ENCODE measurements around the gene NADK.
"Not testable (repeated sequence)": the region's sequence is repeated elsewhere in the genome, so short reads cannot be mapped to it uniquely, and the experiment has no call there.

Gene NADK

DNA sequence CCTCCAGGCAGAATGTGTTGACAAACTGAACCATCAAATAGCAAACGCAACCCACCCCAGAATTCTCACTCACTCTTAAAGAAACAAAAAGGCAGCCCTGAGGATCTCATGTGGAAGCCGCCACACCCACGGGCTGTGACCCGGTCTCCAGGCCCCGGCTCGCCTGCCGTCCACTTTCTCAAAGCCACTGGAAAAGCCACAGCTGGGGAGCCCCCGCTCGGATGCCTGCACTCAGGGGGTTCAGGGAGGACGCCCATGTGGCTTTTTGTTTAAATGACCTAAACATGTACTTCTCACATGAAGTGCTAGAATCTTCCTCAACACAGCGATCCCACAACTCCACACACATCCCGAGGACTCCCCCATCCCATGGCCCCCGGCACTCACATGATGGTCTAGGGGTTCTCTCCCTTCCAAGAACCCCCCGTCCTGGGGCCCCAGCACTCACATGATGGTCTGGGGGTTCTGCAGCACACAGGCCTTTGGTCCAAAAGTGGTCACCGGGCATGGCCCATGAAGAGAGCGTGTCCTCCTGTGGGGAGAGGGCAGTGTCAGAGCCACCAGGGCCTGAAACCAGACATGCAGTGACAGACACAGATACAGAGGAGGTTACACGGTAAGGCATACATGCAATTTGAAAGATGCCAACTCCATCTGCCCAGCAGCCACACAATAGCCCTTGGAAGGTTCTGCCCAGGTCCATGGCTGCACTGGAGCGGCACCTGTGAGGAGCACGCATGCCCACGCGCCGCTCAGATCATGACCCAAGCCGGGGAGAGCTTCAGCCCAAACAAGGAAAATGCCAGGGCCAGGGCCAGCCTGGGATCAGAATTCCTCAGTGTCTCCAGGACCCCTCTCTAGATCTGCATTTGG, 16.5 kb downstream of the NADK start:
- no peak for DNase-seq

DNA sequence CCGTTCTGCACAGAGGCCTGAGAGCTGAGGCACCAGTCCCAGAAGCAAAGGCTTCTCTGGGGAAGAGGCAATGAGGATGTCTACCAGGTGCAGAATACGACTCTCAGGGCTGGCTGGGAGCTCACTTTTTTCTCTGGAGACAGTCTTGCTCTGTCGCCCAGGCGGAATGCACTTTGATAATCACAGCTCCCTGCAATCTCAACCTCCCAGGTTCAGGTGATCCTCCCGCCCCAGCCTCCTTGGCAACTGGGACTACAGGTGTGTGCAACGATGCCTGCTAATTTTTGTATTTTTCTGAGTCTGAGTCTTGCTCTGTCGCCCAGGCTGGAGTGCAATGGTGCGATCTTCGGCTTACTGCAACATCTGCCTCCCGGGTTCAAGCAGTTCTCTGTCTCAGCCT, 17.6 kb downstream of the NADK start:
- no peak for DNase-seq

DNA sequence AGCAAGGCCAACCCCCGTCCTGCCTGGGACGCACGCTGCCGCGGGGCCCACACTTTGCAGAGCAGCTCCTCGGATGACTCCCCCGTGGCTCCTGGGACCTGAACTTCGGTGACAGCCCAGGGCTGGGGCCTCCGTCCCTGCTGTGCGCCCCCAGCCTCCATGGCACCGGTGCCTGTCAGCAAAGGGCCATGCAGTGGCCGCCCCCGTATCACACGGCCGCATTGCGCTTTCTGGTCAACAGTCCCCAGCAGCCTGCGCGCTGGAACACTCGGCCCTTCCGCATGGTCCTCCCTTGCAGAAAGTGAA, 18.0 kb downstream of the NADK start:
- no peak for DNase-seq

DNA sequence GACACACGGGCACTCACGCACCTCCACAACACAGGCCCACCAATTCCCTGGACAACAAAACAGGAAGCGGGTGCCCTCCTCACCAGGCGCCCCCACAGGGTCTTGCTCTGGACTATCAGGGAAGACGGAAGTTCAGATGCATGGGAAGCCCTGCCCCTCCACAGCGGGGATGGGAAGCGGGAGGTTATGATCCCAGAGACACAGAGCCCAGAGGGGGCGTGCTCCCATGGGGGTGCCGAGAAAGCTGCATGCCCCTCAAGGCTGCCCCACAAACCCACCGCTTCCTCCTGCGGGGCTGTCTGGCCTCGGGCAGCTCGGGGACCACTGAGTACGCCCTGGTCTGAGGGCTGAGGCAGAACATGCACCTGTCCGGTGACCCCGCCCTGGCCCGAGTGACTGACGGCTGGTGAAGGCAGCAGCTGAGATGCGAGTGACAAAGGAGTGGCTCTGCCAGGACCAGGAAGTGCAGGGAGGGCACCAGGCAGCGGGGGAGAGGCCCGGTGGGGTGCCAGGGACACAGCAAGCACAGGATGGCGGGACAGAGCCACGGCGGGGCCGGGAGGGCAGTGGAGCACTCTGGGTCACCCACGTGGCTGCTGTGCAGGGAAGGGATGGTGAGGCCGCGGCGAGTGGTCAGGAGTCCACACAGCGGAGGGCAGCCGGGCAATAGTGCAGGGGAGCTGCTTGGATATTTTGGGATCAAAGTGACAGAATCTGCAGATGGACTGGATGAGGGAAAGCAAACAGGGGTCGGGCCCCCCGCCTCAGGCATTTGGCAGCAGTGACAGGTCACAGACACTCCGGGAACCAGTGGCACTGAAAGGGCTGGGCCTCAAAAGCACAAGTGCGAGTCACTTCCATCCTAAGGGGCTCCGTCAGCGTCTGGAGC, 18.6 kb downstream of the NADK start:
- no peak for DNase-seq

DNA sequence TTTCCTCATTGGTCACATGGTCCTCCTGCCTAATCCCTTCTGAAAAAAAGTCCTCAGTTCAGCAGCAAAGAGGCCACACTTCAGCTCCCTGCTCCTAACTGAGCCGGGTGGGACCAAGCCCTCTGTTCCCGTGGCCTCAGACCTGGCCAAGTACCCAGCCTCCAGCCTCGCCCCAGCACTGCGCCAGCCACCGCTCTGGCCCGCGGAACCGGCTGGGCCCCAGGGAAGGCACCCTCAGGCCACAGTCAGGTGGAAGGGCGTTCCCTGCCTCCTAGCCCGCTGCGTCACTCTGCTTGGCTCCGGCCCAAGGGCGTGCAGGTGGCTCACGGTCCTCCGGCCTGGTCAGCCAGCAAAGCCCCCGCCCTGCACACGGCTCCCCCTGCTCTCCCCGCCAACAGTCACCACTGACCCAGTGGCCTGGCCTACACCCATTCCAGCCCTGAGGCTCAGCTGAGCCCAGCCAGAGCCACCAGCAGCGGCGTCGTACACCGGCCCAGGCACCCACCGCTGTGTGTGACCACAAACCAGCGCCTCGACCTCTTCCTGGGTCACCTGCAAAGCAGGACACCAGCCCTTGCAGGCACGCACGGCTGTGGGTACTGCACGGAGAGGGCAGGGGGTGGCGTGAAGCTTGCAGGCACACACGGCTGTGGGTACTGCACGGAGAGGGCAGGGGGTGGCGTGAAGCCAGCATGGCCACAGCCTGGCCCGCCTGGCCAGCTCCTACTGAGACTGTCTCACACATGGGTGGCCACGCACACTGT, 19.4 kb downstream of the NADK start:
- peak; percentile 70 for DNase-seq

DNA sequence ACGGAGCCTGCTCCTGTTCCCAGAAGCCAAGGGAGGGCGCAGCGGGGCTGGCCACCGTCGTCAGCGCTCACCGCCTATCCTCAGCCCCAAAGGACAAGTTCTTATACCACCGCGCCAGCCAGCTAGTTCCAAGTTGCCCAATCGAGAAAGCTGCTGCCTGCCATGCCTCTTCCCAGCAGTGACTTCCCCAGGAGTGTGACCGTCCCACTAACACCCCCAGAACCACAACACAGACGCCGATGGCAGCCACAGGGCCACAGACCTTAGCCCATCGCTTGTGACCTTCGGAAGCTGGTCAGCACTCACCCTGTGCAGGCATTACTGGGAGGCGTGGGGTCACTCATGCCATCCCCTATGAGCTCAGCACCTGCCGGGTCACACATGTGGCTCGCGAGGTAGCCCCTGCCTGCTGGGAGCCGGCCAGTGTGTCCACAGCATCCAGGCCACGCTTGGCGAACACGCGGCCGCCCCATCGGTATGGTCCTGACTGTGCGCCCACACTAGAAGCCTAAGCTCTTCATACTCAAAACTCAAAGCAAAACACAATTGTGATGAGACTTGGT, 20.1 kb downstream of the NADK start:
- DNase-seq = no peak

DNA sequence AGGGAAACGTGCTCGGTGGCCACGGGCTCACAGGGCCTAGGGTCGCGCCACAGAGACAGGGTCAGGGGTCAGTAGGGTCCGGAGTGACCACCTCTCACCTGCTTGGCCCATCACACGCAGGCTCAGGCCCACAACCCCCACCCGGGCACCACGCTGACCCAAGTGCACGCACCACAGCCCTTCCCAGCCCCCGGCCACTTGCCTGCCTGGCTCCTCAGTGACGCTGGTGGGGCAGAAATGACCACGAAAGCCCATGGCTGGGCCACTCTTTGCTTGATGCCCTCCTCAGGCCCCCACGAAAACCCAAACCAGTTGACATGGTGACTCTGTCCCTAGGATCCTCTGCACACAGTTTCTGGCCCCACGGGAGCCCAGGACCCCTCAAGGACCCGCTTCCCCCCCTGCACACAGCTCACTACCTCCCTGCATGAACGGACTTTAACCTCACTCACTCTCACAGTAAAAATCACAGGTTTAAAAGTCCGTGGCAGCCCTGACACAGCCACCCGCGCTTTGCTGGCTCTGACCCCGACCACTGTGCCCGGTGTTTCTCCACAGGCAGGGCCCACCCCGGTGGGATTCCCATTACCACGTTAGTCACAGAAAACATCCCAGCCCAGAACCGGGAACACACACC, 20.7 kb downstream of the NADK start:
- no peak for DNase-seq

DNA sequence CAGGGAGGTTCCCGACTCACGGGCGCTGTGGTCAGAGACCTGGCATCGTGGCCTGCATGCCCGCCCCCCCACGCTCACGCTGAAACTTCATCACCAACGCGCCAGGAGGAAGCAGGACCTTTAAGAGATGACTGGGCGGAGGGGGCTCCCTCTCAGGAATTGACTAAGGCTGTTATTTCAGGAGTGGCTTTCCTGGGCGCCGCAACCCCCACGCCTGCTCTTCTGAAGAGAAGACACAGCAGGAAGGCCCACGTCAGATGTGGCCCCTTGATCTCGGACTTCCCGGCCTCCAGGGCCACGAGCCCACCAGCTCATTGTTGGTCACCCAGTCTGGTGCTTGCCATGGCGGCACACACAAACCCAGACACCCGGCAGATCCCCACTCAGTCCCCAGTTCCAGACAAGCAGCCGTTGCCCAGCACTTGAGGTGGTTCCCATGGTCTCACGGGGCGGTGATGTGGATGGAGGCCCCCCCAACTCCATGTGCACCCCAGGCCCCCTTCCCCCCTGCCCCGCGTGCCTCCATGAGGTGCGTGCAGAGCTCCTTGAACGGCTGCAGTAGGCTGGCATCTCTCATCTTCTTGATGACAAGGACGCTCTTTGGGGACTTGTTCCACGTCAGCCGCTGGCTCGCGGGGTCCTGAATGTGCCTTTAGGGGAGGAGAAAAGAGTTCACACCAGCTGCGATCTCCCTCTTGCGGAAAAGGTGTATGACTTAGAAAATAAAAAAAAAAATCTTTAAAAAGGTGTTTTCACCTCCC, 21.4 kb downstream of the NADK start:
- DNase-seq = no peak

DNA sequence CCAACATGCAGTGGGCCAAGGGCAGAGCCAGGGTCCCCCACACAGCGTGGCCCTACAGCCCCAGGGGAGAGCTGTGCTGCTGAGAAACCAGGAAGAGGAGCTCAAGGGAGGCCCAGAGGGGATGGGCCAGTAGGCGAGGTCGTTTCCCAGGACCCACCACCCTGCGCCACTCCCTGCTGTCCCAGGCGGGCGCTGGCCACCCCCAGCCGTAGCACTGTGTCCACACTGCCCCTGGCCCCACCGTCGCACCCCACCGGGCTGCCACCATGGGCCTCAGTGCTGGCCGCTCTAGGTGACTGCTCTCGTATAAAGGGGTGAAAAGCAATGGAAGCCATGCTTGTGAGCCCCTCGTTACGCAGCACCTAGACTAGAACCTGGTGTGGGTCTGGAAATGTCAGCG, 22.4 kb downstream of the NADK start:
- no peak for DNase-seq

DNA sequence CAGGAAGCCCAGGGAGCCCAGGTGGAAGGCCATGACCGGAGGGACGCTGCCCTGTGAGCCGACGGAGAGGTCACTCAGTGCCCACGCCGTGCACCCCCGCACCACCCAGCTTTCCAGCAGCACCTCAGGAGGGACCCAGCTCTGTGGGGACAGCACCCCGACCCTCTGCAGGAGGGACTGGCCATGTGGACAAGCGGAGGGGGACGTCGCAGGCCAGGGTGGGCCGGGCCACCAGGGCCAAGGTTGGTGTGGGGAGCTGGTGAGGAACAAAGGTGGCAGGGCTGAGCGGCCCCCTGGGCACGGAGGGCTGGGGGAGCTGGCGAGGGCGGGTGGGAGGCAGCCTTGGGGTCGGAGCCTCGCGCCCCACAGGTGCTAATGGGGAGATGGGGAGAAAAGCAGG, 22.8 kb downstream of the NADK start:
- DNase-seq = no peak

DNA sequence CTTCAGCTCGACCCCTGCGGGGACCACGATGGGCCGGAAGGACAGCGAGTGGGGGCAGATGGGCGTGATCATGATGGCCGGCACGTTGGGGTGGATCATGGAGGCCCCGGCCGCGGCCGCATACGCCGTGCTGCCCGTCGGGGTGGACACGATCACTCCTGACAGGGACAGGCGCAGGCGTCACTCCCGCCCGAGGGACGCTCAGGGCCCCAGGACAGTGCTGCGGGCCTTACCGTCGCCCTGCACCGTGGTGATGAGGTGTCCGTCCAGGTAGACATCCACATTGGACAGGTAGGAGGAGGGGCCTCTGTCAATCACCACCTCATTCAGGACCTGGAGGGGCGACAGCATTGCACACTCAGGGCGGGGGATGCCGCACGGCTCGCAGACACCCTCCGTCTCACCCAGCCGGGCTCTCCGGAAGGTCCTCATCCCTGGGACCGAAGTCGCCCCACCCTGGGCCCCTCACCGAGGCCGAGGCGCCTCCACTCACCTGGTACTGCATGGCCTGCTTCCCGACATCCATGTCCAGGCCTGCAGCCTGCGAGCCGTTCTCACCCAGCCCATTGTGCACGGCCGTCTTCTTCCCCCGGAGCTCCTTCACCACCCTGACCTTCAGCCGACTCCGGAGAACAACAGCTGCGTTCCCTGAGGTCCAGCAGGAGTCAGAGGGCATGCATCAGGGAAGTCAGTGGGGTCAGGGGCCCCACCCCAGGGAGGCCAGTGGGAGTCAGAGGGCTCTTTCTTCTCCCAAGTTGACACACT, 24.0 kb downstream of the NADK start:
- no peak for DNase-seq

DNA sequence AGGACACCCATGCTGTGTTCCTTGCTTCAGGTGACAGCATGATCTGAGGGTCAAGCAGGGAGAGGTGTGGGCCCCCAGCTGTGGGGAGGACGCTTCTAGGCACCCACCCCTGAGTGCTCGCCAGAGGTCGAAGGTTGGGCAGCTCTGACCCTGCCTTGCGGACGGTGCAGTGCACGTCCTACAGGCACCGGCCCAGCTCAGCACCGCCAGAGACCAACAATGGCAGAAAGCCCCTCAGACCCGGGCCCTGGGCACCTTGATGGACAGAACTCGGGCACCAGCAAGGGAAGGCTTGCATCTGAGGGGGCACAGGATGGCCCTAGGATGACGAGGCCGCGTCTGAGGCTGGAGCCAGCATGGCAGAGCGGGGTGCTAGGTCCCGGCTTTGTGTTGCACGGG, 24.7 kb downstream of the NADK start:
- DNase-seq = no peak

DNA sequence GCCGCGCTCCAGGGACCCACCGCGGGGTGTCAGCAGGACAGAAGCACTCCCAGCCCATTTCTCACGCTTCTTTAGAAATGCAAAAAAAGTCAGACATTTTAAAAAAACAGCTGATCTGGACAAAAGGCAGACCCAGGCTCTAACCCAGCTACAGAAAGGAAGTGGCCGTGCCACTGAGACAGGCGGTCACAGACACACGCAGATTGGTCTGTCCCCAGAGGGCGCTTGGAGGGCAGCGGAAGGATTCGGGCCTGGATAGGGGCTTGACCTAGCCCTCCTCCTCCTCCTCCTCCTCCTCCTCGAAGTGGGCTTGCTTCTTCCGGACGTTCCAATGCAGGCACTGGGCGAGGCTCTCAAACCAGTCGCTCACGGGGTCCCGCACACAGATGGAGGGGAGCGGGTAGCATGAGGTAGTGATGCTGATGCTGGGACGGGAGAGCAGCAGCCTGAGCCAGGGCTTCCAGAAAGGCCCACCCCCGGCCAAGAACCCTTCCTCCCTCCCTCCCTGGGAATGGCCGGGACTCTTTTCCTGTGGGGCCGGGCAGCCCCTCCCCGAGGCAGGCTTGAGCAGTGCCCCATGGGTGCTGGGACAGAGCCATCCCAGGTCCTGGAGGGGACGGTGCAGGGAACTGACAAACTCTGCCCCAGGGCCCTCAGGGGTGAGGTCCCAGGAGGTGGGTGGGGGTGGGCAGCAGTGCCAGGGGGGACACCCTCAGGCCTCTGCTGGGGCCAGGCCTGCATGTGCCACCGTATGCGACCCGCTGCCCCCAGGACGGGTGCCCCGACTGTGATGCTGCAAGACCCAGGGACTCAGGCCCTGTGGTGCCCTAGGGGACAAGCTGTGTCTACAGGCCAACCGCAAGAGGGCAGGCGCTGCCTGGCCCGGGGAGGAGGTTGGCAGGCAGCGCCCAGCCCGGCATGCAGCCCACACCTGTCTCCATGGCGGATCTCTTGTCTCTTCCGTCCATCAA, 25.3 kb downstream of the NADK start:
- DNase-seq = no peak

DNA sequence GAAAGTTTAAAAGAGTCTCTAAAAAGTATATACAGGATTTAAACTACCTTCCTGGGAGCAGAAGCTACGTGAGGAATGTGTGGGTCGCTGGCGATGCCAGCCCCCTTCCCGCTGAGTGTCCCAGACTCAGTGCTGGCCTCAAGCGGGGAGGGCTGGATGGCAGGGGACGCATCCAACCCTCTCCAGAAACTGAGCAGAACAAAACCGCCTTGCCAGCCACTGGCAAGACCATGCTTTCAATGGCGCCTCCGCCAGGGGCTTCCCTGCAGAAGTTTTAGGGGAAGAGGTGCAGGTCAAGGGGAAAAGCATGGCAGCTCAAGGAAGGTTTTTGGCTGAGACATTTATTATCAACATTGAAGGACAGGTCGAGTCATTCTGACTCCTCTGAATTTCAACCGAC, 26.1 kb downstream of the NADK start:
- no peak for DNase-seq

DNA sequence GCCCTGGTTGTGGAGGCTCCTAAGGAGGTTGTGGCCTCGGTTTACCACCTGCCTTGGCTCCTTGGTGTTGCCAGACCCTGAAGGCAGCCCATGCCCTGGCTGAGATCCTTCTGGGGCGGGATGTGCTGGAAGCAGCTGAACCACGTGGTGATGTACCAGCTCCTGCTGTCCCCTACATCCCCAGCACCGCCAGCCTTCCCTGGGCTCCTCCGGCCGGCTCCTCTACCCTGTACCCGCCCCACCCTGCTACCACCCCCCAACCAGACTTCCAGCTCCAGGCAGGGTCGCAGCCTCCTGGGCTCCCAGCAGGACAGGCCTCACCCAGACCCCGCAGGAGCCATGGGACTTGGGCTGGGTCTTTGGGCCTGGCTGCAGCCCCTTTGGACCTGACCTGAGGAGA, 28.3 kb downstream of the NADK start:
- DNase-seq = not testable (repeated sequence)

DNA sequence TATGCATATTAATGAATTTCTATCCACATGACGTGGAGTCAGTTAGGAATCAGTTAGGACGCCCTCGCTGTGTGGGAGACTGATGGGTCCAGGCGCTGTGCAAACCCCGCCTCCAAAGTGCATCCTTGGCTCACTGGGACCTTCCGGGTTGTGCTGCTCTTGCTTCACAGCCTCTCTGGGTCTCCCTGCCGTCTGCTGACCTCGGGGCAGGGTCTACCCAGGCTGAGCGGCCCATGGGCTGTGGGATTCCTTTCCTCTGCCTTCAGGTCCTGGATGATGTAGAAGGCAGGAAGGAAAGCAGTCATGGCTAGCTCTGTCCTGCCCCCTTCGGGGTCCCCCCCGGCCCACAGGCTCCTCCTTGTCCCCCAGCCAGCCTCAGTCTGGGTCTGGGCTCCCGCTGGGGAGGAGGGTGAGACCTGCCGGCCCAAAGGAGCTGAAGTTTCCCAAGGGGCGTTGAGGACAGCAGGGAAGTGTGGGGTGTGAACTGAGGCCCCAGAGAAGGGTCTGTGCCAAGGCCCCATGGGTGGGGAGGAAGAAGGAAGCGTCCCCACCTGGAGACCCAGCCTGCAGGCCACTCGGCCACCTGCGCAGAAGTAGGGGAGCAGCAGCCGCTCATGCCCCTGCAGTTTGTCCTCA, 29.5 kb downstream of the NADK start:
- DNase-seq = no peak

DNA sequence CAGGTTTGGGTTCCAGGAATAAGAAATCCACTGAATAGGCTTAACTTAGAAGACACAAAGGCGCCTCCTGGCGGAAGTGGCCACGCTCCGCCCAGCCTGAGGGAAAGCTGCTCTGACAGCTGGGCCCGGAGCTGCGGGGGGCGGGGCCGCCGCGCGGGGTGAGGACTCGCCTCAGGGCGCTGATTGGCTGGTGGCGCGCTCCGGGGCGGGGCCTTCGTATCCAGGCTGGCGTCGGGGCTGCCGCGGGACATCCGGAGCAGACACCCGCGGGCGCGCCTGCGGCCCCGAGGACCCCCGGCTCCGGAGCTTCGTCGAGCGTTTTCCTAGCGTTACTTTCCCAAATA, 31.7 kb downstream of the NADK start:
- DNase-seq = not testable (repeated sequence)

DNA sequence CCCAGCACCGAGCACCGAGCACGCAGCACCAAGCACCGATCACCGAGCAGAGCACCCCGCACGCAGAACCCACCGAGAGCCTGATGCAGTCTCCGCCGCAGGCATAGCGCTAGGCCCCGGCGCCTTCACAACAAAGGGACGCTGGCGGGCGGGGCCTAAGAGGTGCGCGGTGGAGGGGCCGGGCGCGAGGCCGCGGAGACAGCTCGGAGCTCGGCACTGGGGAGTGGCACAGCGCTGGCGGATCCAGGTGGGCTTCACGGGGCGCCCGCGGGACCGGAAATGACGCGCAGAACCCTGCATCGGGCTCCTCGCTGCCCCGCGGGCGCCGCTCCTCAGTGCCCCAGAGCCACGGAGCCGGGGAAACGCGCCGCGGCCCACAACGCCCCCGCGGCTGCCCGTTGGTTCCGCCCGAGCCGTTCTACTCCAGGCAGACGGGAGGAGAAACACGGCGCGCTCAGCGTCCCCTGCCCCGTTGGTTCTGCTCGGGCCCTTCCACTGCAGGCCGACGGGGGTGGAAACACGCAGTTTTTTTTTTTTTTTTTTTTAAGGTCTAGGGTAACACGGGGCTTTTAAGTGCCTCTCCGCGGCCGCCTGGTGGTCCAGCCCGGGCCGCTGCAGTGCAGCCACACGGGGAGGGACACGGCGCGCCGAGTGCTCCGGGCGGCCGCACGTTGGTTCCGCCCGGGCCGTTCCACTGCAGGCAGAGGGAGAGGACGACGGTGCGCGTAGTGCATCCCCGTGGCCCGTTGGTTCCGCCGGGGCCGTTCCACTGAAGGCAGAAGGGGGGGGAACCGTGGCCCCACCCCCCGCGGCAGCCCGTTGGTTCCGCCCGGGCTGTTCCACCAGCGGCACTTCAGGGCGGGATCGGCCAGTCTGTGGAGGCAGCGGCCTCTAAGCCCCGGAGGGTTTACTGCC, 32.4 kb downstream of the NADK start:
- peak; percentile 62 for DNase-seq
